Peyer's patch (tissue), 4 donors: ENCODE measurements around the gene ASCC3.

Source experiments
- POLR2A ChIP-seq, 2 donors: fragments of 450-650 bp; IDR thresholded peaks; one replicate each; pipeline ENCODE4 v1.5.1; 2017; ENCODE audit warnings: antibody characterized with exemption in 2 of 2, mild to moderate bottlenecking in 2 of 2, moderate library complexity in 2 of 2
- TF ChIP-seq, protein P1 (sequence below), 6 experiments: fragments of 450-650 bp in 4 of 6; fragments of 200-600 bp in 2 of 6; sonication (generic) in 1 of 6; IDR thresholded peaks; one replicate each; pipeline ENCODE4 v1.5.1; 2017 to 2019; ENCODE audit warnings: antibody characterized with exemption in 6 of 6, mild to moderate bottlenecking in 3 of 6, moderate library complexity in 1 of 6

DNA sequence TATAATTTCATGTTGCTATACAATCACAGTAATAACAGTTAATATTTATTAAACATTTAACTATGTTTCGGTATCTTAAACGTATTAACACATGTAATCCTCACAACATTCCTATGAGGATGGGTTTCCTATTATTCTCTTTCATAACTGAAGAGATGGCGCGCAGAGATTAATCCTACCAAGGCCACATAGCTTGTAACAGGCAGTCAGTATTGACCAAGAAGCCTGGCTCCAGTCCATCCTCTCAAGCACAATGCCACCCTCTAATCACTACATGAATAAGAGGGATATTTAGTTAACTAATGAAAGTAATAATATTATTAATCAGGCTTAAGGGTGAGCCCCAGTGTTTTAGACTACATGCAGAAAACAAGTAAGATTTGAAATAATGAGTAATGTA lies 266.7 kb downstream of the ASCC3 start:
- TF ChIP-seq POLR2A (IDR thresholded peaks at IDR 0.05), result no peak
- TF ChIP-seq, protein P1, sequence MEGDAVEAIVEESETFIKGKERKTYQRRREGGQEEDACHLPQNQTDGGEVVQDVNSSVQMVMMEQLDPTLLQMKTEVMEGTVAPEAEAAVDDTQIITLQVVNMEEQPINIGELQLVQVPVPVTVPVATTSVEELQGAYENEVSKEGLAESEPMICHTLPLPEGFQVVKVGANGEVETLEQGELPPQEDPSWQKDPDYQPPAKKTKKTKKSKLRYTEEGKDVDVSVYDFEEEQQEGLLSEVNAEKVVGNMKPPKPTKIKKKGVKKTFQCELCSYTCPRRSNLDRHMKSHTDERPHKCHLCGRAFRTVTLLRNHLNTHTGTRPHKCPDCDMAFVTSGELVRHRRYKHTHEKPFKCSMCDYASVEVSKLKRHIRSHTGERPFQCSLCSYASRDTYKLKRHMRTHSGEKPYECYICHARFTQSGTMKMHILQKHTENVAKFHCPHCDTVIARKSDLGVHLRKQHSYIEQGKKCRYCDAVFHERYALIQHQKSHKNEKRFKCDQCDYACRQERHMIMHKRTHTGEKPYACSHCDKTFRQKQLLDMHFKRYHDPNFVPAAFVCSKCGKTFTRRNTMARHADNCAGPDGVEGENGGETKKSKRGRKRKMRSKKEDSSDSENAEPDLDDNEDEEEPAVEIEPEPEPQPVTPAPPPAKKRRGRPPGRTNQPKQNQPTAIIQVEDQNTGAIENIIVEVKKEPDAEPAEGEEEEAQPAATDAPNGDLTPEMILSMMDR (IDR thresholded peaks at IDR 0.05), result no peak
